Endothelial cell of umbilical vein (primary cell): ENCODE data around the gene IL4R. TPM values are rescaled to one million over a fixed set of nuclear protein-coding genes. Genes with fewer than 3 reads are reported as not detected.

Experiments used
- BruUV-seq: library from RNA; stranded (reverse); fragments of 400-500 nt; replicated peaks from 2 replicates; lab custom pipeline; 2021; lab: Mats Ljungman, UMichigan
- CTCF ChIA-PET: fragments of 300-600, 350-600 bp; sonication (Branson Sonifier 250); formaldehyde crosslinking; loops from one replicate; lab custom pipeline; 2021; ENCODE audit warnings: antibody characterized with exemption, inconsistent platforms; lab: Charles Lee
- POLR2A ChIA-PET: fragments of 300-600, 350-600 bp; sonication (Branson Sonifier 250); formaldehyde crosslinking; loops from one replicate; lab custom pipeline; 2021; ENCODE audit warnings: antibody characterized with exemption, inconsistent platforms; lab: Charles Lee
- DNase-seq: peaks from one replicate; pipeline ENCODE4 v3.0.0-alpha.2; 2011; ENCODE audit warnings: low read depth, low spot score
- FAIRE-seq: peaks from 2 replicates; lab custom pipeline; 2011; peaks lifted over from hg19 to GRCh38; lab: Jason Lieb, UNC
- H2AFZ ChIP-seq: 2 replicates; pipeline ENCODE4 v1.6.0; 2012; ENCODE audit warnings: low read depth, low read length, control low read depth, inconsistent platforms
- H3K27ac ChIP-seq: 2 replicates; pipeline ENCODE4 v1.5.1; 2011; ENCODE audit warnings: low read depth, mild to moderate bottlenecking, control low read depth, low read length, moderate library complexity; ENCODE audit not compliant: insufficient read depth
- H3K27me3 ChIP-seq, 2 experiments: 2 replicates each; pipeline versions ENCODE4 v1.6.0 to v1.6.1; 2011; ENCODE audit warnings: low read length in 2 of 2, mixed read lengths in 1 of 2; ENCODE audit not compliant: control insufficient read depth in 2 of 2, insufficient read depth in 2 of 2
- H3K36me3 ChIP-seq, 2 experiments: 2 replicates in 1 of 2; 3 replicates in 1 of 2; pipeline ENCODE4 v1.5.1; 2011; ENCODE audit warnings: low read length in 2 of 2, mild to moderate bottlenecking in 1 of 2, moderate library complexity in 1 of 2; ENCODE audit not compliant: control insufficient read depth in 2 of 2, insufficient read depth in 2 of 2; ENCODE audit errors: extremely low read depth in 1 of 2
- H3K4me1 ChIP-seq: 3 replicates; pipeline ENCODE4 v1.5.1; 2011; ENCODE audit warnings: mild to moderate bottlenecking, low read length; ENCODE audit not compliant: control insufficient read depth, insufficient read depth; ENCODE audit errors: extremely low read depth
- H3K4me2 ChIP-seq: 2 replicates; pipeline ENCODE4 v1.6.1; 2011; ENCODE audit warnings: low read length, control low read depth, mixed read lengths; ENCODE audit not compliant: insufficient read depth
- H3K4me3 ChIP-seq, 3 experiments: fragments of 200-600 bp in 1 of 3; sonication (generic), shearing (Covaris generic) in 1 of 3; replicated peaks in 1 of 3; 2 replicates each; pipeline ENCODE4 v1.5.1; 2011 to 2016; ENCODE audit warnings: control low read depth in 3 of 3, low read length in 3 of 3, mild to moderate bottlenecking in 2 of 3, inconsistent platforms in 1 of 3, low read depth in 1 of 3, moderate library complexity in 1 of 3; ENCODE audit not compliant: insufficient read depth in 1 of 3
- H3K79me2 ChIP-seq: 2 replicates; pipeline ENCODE4 v1.6.0; 2012; ENCODE audit warnings: low read length, inconsistent platforms; ENCODE audit not compliant: control insufficient read depth, insufficient read depth
- H3K9ac ChIP-seq: replicated peaks from 2 replicates; pipeline ENCODE3; 2011; ENCODE audit warnings: low read length, control low read depth; ENCODE audit not compliant: insufficient read depth; ENCODE audit errors: extremely low read depth
- H3K9me1 ChIP-seq: replicated peaks from 3 replicates; pipeline ENCODE4 v1.6.0; 2011; ENCODE audit warnings: mild to moderate bottlenecking, low read length; ENCODE audit not compliant: control insufficient read depth, insufficient read depth; ENCODE audit errors: extremely low read depth
- H3K9me3 ChIP-seq: replicated peaks from 2 replicates; pipeline ENCODE4 v1.5.1; 2012; ENCODE audit warnings: low read length, inconsistent platforms; ENCODE audit not compliant: control insufficient read depth, insufficient read depth
- H4K20me1 ChIP-seq: replicated peaks from 2 replicates; pipeline ENCODE3; 2011; ENCODE audit warnings: mild to moderate bottlenecking, low read length; ENCODE audit not compliant: control insufficient read depth, insufficient read depth; ENCODE audit errors: extremely low read depth
- CTCF ChIP-seq, 2 donors: IDR thresholded peaks; 1 replicate in 1 of 2; 2 replicates in 1 of 2; pipeline ENCODE4 v1.5.1; 2011; ENCODE audit warnings: low read length in 2 of 2, mild to moderate bottlenecking in 2 of 2, moderate library complexity in 2 of 2, control low read depth in 1 of 2, inconsistent platforms in 1 of 2, low read depth in 1 of 2; ENCODE audit not compliant: insufficient read depth in 1 of 2; ENCODE audit errors: extremely low read depth in 1 of 2
- EZH2 ChIP-seq: IDR thresholded peaks from 2 replicates; pipeline ENCODE4 v1.6.1; 2012; ENCODE audit warnings: borderline replicate concordance, low read depth, mild to moderate bottlenecking, moderate library complexity, low read length, inconsistent platforms; ENCODE audit not compliant: severe bottlenecking
- FOS ChIP-seq: IDR thresholded peaks from 2 replicates; pipeline ENCODE4 v1.6.1; 2011; ENCODE audit warnings: mild to moderate bottlenecking, low read length, moderate library complexity, borderline replicate concordance; ENCODE audit not compliant: insufficient read depth
- GATA2 ChIP-seq: IDR thresholded peaks from 2 replicates; pipeline ENCODE4 v1.7.0; 2011; ENCODE audit warnings: low read depth, mild to moderate bottlenecking, moderate library complexity, mixed read lengths, low read length; ENCODE audit not compliant: insufficient read length, insufficient read depth
- JUN ChIP-seq: IDR thresholded peaks from 2 replicates; pipeline ENCODE4 v1.6.1; 2011; ENCODE audit warnings: borderline replicate concordance, low read depth; ENCODE audit not compliant: insufficient read length, insufficient read depth
- MAX ChIP-seq: IDR thresholded peaks from 2 replicates; pipeline ENCODE4 v1.6.1; 2011; ENCODE audit not compliant: insufficient read depth, insufficient read length
- MYC ChIP-seq: IDR thresholded peaks from one replicate; pipeline ENCODE4 v1.6.1; 2011; ENCODE audit warnings: mild to moderate bottlenecking, low read depth, low read length
- POLR2A ChIP-seq: IDR thresholded peaks from 2 replicates; pipeline ENCODE4 v1.6.1; 2012; ENCODE audit warnings: low read depth, mild to moderate bottlenecking, control low read depth, low read length
- POLR2AphosphoS5 ChIP-seq: IDR thresholded peaks from 2 replicates; pipeline ENCODE4 v1.6.1; 2012; ENCODE audit warnings: low read depth, mild to moderate bottlenecking, control low read depth, low read length, moderate library complexity; ENCODE audit not compliant: insufficient read depth
- dilution Hi-C: fragments of 300-500 bp; cut with MboI; formaldehyde crosslinking; loops from one replicate; pipeline ENCODE4 v1.15.0; 2019; ENCODE audit warnings: low sequenced_read_pairs; ENCODE audit not compliant: extremely low pct_ligation_motif_present
- intact Hi-C: fragments of 100-400 bp; cut with micrococcal nuclease; formaldehyde crosslinking; loops from one replicate; pipeline ENCODE4 v1.10.0; 2022
- polyA plus RNA-seq, 4 experiments: library from polyadenylated mRNA; depleted of rRNA in 3 of 4; stranded (reverse) in 3 of 4; unstranded in 1 of 4; fragments of >200 nt; gene quantifications; 2 replicates each; pipeline versions ENCODE4 v1.2.1 to v1.2.3, GENCODE V29; 2011 to 2012; ENCODE audit warnings: missing spikeins in 1 of 4
- total RNA-seq: library from RNA; stranded (reverse); gene quantifications from 2 replicates; pipeline ENCODE4 v1.2.3, GENCODE V29; 2021

Gene IL4R
- total and polyA plus RNA-seq, 2 donors (not counting 3 experiments of a cell fraction or from before 2014, with no cell fraction given): 138 to 139 TPM

GRCh38 chr16:27362570-27363245 is 48.9 kb downstream of the IL4R start:
- intact Hi-C loops: no loop called here

More at GRCh38 chr16:27362570-27363245, 48.9 kb downstream of the IL4R start:
- no peak overlapping the region for H3K27ac ChIP-seq
- DNase-seq (no peak), FAIRE-seq (no peak)
- no peaks in the 10 kb centered on the region for H4K20me1 ChIP-seq
- H3K79me2 ChIP-seq: no peaks in the 10 kb centered on the region
- CTCF ChIA-PET: interaction anchor here (3.4 kb wide), 1 partner anchor 128 kb away, joined by 20 read pairs; no protein-coding TSS in a partner anchor
- no peak overlapping the region for H2AFZ ChIP-seq
- BruUV-seq: no TSS peak
- no peaks in the 10 kb centered on the region for H3K9me3 ChIP-seq
- H3K9ac ChIP-seq: no peak overlapping the region
- dilution Hi-C loops: no loop called here
- H3K4me2 ChIP-seq: no peak overlapping the region
- H3K4me1 ChIP-seq: peaks cover 23% of the 10 kb centered on the region
- H3K36me3 ChIP-seq: peaks cover 10 to 33% of the 10 kb centered on the region in 2 experiments
- no peaks in the 10 kb centered on the region for H3K27me3 ChIP-seq
- no peak overlapping the region for H3K4me3 ChIP-seq
- TF ChIP-seq CTCF (IDR thresholded peaks at IDR 0.05; ENCODE audit: extremely low read depth in 1 of 2, insufficient read depth in 1 of 2, low read depth in 1 of 2, low read length in 2 of 2): no peak
- no peak for TF ChIP-seq POLR2AphosphoS5
- no peak for TF ChIP-seq POLR2A
- TF ChIP-seq GATA2: no peak
- TF ChIP-seq MAX: no peak
- TF ChIP-seq JUN: no peak
- no peak for TF ChIP-seq EZH2
- no peak for TF ChIP-seq FOS
- no peak for TF ChIP-seq MYC
- H3K9me1 ChIP-seq: no peaks in the 10 kb centered on the region
- POLR2A ChIA-PET: no interaction called here
